DOHH2 (cell line): Measurements from ENCODE around the gene GPC6.

ENCODE experiments used
- EZH2phosphoT487 ChIP-seq: fragments of 200-600 bp; sonication (generic); IDR thresholded peaks from 2 replicates; pipeline ENCODE4 v1.6.1; 2017; ENCODE audit warnings: borderline replicate concordance, mild to moderate bottlenecking, antibody characterized with exemption, low read length, moderate library complexity, mixed read lengths
- TF ChIP-seq, protein P1 (sequence below): fragments of 200-600 bp; sonication (generic); IDR thresholded peaks from one replicate; pipeline ENCODE4 v1.5.1; 2014; ENCODE audit warnings: antibody characterized with exemption, mild to moderate bottlenecking, low read depth, low read length; ENCODE audit not compliant: poor library complexity, severe bottlenecking

DNA sequence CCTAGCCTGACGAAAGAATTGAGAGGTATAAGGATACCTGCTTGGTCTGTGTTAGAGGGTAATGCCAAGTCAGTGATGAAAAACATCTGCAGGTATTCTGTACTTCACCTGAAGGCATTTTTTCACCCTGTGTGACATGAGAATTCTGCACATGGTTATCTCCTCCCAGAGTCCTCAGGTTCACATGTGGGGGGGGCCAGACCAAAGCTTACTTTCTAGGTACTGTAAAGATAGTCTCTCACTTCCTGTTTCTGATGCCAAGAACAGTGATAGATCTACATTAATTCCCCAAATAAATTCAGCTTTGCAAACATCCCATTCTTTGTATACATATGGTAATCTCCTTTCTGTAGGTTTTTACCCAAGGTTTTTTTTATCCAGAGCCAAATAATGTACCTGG lies 53.4 kb downstream of the GPC6 start:
- TF ChIP-seq, protein P1, sequence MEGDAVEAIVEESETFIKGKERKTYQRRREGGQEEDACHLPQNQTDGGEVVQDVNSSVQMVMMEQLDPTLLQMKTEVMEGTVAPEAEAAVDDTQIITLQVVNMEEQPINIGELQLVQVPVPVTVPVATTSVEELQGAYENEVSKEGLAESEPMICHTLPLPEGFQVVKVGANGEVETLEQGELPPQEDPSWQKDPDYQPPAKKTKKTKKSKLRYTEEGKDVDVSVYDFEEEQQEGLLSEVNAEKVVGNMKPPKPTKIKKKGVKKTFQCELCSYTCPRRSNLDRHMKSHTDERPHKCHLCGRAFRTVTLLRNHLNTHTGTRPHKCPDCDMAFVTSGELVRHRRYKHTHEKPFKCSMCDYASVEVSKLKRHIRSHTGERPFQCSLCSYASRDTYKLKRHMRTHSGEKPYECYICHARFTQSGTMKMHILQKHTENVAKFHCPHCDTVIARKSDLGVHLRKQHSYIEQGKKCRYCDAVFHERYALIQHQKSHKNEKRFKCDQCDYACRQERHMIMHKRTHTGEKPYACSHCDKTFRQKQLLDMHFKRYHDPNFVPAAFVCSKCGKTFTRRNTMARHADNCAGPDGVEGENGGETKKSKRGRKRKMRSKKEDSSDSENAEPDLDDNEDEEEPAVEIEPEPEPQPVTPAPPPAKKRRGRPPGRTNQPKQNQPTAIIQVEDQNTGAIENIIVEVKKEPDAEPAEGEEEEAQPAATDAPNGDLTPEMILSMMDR = no peak
- TF ChIP-seq EZH2phosphoT487 = no peak
